H1 (cell line): ENCODE results near the gene CHD6. TPM values are rescaled to one million over a fixed set of nuclear protein-coding genes. Genes with fewer than 3 reads are reported as not detected.

ENCODE experiments used
- CEBPB ChIP-seq: IDR thresholded peaks from 2 replicates; pipeline ENCODE4 v1.6.1; 2012; ENCODE audit warnings: low read depth, low read length
- CHD2 ChIP-seq: IDR thresholded peaks from 2 replicates; pipeline ENCODE4 v1.6.1; 2012; ENCODE audit warnings: low read length, improper control_type of control experiment
- HDAC6 ChIP-seq: IDR thresholded peaks from one replicate; pipeline ENCODE4 v1.7.1; 2012; ENCODE audit warnings: low read depth, mild to moderate bottlenecking, inconsistent platforms, low read length, moderate library complexity
- KDM5A ChIP-seq: fragments of 200-600 bp; IDR thresholded peaks from 2 replicates; pipeline ENCODE4 v1.7.1; 2012; ENCODE audit warnings: mild to moderate bottlenecking, low read length, inconsistent platforms, mixed read lengths
- SP2 ChIP-seq: IDR thresholded peaks from 2 replicates; pipeline ENCODE4 v1.6.1; 2012; ENCODE audit warnings: mild to moderate bottlenecking, low read length, inconsistent platforms
- USF2 ChIP-seq: IDR thresholded peaks from 2 replicates; pipeline ENCODE4 v1.6.1; 2011; ENCODE audit warnings: low read length, improper control_type of control experiment
- polyA plus RNA-seq, 7 experiments: library from polyadenylated mRNA; depleted of rRNA in 3 of 7; stranded (reverse) in 5 of 7; unstranded in 2 of 7; fragments of >200 nt in 5 of 7; fragments of 200-250 nt in 2 of 7; gene quantifications; 1 replicate in 5 of 7; 2 replicates in 1 of 7; 4 replicates in 1 of 7; pipeline versions ENCODE4 v1.2.1 to v1.2.3, GENCODE V29; 2011 to 2013; ENCODE audit warnings: missing spikeins in 2 of 7, mixed read lengths in 2 of 7
- total RNA-seq: library from RNA; stranded (reverse); fragmentation: NEBNext Ultra II Directional; extraction: Animal tissue kit (Norgen Biotek cat#: 25700); gene quantifications from 2 replicates; pipeline ENCODE4 v1.2.1, GENCODE V29; 2021

Gene CHD6
- total and polyA plus RNA-seq, 2 of the 8 experiments (the other 6 are each of a cell fraction or from before 2014, with no cell fraction given): 11.1 to 62.9 TPM

- no peak for TF ChIP-seq USF2
- TF ChIP-seq HDAC6: no peak
- TF ChIP-seq CEBPB: no peak
- no peak for TF ChIP-seq KDM5A
- TF ChIP-seq CHD2: no peak
- no peak for TF ChIP-seq SP2
Measured at GRCh38 chr20:41363601-41364000, 254.6 kb downstream of the CHD6 start (continued).
